ENCODE data around the gene CACNA2D3.

- TF ChIP-seq GATA3 (IDR thresholded peaks at IDR 0.05; ENCODE audit: low read depth, low read length) (no peak), GATA2 (IDR thresholded peaks at IDR 0.05; ENCODE audit: low read depth, low read length) (no peak)
These were observed 51.0 kb downstream of the CACNA2D3 start for GRCh38 chr3:54173371-54173770.
